BLaER1 treated with 17β-estradiol and CSF1 and Interleukin-3, amounts not matched to agents 10 nM and 100 nM (cell line): ENCODE measurements around the gene ECM1.

Experiments used
- H3K27ac ChIP-seq, 11 experiments: shearing (Covaris generic); formaldehyde crosslinking; 2 replicates each; pipeline ENCODE4 v1.8.1; 2022
- H3K27me3 ChIP-seq, 11 experiments: shearing (Covaris generic); formaldehyde crosslinking; 2 replicates each; pipeline ENCODE4 v1.8.1; 2022
- H3K36me3 ChIP-seq, 11 experiments: shearing (Covaris generic); formaldehyde crosslinking; 2 replicates each; pipeline ENCODE4 v1.8.1; 2022
- H3K4me1 ChIP-seq, 10 experiments: shearing (Covaris generic); formaldehyde crosslinking; 2 replicates each; pipeline ENCODE4 v1.8.1; 2022
- H3K4me2 ChIP-seq, 11 experiments: shearing (Covaris generic); formaldehyde crosslinking; 2 replicates each; pipeline ENCODE4 v1.8.1; 2022
- H3K4me3 ChIP-seq, 10 experiments: shearing (Covaris generic); formaldehyde crosslinking; 2 replicates each; pipeline ENCODE4 v1.8.1; 2022
- H3K9ac ChIP-seq, 11 experiments: shearing (Covaris generic); formaldehyde crosslinking; 2 replicates each; pipeline ENCODE4 v1.8.1; 2022
- H3K9me3 ChIP-seq, 11 experiments: shearing (Covaris generic); formaldehyde crosslinking; replicated peaks in 1 of 11; 2 replicates each; pipeline ENCODE4 v1.8.1; 2022
- H4K20me1 ChIP-seq, 11 experiments: shearing (Covaris generic); formaldehyde crosslinking; 2 replicates each; pipeline ENCODE4 v1.8.1; 2022
- Cebpa-rat ChIP-seq, 11 experiments: shearing (Covaris generic); IDR thresholded peaks; 2 replicates each; pipeline ENCODE4 v1.8.1; 2022

The ECM1 gene

DNA sequence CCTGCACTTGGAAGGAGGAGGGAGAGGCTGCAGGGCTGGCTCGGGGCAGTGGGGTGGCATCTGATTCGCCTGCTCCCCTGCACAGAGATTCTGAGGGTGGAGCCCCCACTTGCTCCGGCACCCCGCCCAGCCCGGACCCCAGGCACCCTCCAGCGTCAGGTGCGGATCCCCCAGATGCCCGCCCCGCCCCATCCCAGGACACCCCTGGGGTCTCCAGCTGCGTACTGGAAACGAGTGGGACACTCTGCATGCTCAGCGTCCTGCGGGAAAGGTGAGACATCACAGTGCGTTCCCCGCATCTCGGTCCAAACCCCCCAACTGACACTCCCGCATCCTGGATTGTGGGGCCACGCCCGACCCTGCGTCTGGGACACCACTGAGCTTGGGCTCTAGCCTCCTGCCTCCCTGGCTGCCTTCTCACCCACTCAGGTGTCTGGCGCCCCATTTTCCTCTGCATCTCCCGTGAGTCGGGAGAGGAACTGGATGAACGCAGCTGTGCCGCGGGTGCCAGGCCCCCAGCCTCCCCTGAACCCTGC is 49.2 kb downstream of the ECM1 start:
- H3K27me3 ChIP-seq, result no peaks in the 10 kb centered on the region
- H3K4me2 ChIP-seq, result no peak overlapping the region; a peak in 1 of 22 replicates
- 0 out of 22 replicates have a peak overlapping the region, but pooled peaks of 1 of the 11 experiments have one; percentile 23 for H3K9ac ChIP-seq
- no peak overlapping the region for H3K4me3 ChIP-seq
- no peak for TF ChIP-seq Cebpa-rat (IDR thresholded peaks at IDR 0.05)
- 0 out of 22 replicates have a peak overlapping the region, but pooled peaks of 1 of the 11 experiments have one; percentile 32 for H3K27ac ChIP-seq
- peaks cover 0 to 72% (median 14%) of the 10 kb centered on the region in 11 experiments; a peak in 13 of 22 replicates for H3K36me3 ChIP-seq
- H3K4me1 ChIP-seq, result peaks cover 48 to 87% (median 65%) of the 10 kb centered on the region in 10 experiments
- peaks cover 0 to 62% (median 28%) of the 10 kb centered on the region in 11 experiments; a peak in 13 of 22 replicates for H4K20me1 ChIP-seq
- no peaks in the 10 kb centered on the region for H3K9me3 ChIP-seq

- peak overlapping the region in 5 of 11 experiments; percentile 50 to 98 (median 53); a peak in 4 of 22 replicates for H3K27ac ChIP-seq
- peaks cover 0 to 72% (median 14%) of the 10 kb centered on the region in 11 experiments; a peak in 13 of 22 replicates for H3K36me3 ChIP-seq
- peaks cover 0 to 69% (median 30%) of the 10 kb centered on the region in 11 experiments; a peak in 14 of 22 replicates for H4K20me1 ChIP-seq
- no peak overlapping the region for H3K4me3 ChIP-seq
- peak overlapping the region in 7 of 11 experiments; percentile 21 to 95 (median 29); a peak in 5 of 22 replicates for H3K9ac ChIP-seq
- no peaks in the 10 kb centered on the region for H3K27me3 ChIP-seq
- no peaks in the 10 kb centered on the region for H3K9me3 ChIP-seq
- H3K4me1 ChIP-seq, result peaks cover 48 to 87% (median 65%) of the 10 kb centered on the region in 10 experiments
- H3K4me2 ChIP-seq, result peak overlapping the region in 2 of 11 experiments; percentile 93 to 97; a peak in 2 of 22 replicates
- no peak for TF ChIP-seq Cebpa-rat (IDR thresholded peaks at IDR 0.05)
Measured at GRCh38 chr1:150557813-150558212, 49.9 kb downstream of the ECM1 start.

- peaks cover 48 to 87% (median 65%) of the 10 kb centered on the region in 10 experiments for H3K4me1 ChIP-seq
- H3K27ac ChIP-seq, result peak overlapping the region in 6 of 11 experiments; percentile 20 to 98 (median 52); a peak in 9 of 22 replicates
- peaks cover 0 to 69% (median 14%) of the 10 kb centered on the region in 11 experiments; a peak in 13 of 22 replicates for H3K36me3 ChIP-seq
- peaks cover 0 to 74% (median 35%) of the 10 kb centered on the region in 11 experiments; a peak in 14 of 22 replicates for H4K20me1 ChIP-seq
- no peaks in the 10 kb centered on the region for H3K27me3 ChIP-seq
- peak overlapping the region in 8 of 11 experiments; percentile 21 to 95 (median 46); a peak in 13 of 22 replicates for H3K9ac ChIP-seq
- peak overlapping the region in 3 of 11 experiments; percentile 93 to 97 (median 93); a peak in 5 of 22 replicates for H3K4me2 ChIP-seq
- no peak for TF ChIP-seq Cebpa-rat (IDR thresholded peaks at IDR 0.05)
- H3K4me3 ChIP-seq, result no peak overlapping the region
- no peaks in the 10 kb centered on the region for H3K9me3 ChIP-seq
Measured at GRCh38 chr1:150558303-150558704, 50.4 kb downstream of the ECM1 start.

- H3K27me3 ChIP-seq, result no peaks in the 10 kb centered on the region
- H3K4me2 ChIP-seq, result peak overlapping the region in 7 of 11 experiments; percentile 26 to 100 (median 93); a peak in 11 of 22 replicates
- H3K9ac ChIP-seq, result peak overlapping the region in 10 of 11 experiments; percentile 16 to 95 (median 49); a peak in 14 of 22 replicates
- H4K20me1 ChIP-seq, result peaks cover 0 to 81% (median 40%) of the 10 kb centered on the region in 11 experiments; a peak in 14 of 22 replicates
- no peaks in the 10 kb centered on the region for H3K9me3 ChIP-seq
- H3K27ac ChIP-seq, result peak overlapping the region in 10 of 11 experiments; percentile 7 to 98 (median 38); a peak in 16 of 22 replicates
- peaks cover 0 to 64% (median 14%) of the 10 kb centered on the region in 11 experiments; a peak in 13 of 22 replicates for H3K36me3 ChIP-seq
- no peak for TF ChIP-seq Cebpa-rat (IDR thresholded peaks at IDR 0.05)
- H3K4me3 ChIP-seq, result no peak overlapping the region; a peak in 1 of 20 replicates
- peaks cover 49 to 87% (median 65%) of the 10 kb centered on the region in 10 experiments for H3K4me1 ChIP-seq
Measured at GRCh38 chr1:150558761-150559655, 51.1 kb downstream of the ECM1 start.

- Histone ChIP-seq H3K9ac (peak overlapping the region in 10 of 11 experiments; percentile 16 to 95 (median 49); a peak in 9 of 22 replicates), H3K27ac (peak overlapping the region in 9 of 11 experiments; percentile 7 to 98 (median 50); a peak in 13 of 22 replicates), H4K20me1 (peaks cover 0 to 87% (median 40%) of the 10 kb centered on the region in 11 experiments; a peak in 14 of 22 replicates), H3K4me3 (peak overlapping the region in 1 of 10 experiments; percentile 52; a peak in 2 of 20 replicates), H3K36me3 (peaks cover 0 to 58% (median 14%) of the 10 kb centered on the region in 11 experiments; a peak in 13 of 22 replicates), H3K4me2 (peak overlapping the region in 9 of 11 experiments; percentile 26 to 100 (median 97); a peak in 15 of 22 replicates), H3K9me3 (no peaks in the 10 kb centered on the region), H3K4me1 (peaks cover 55 to 87% (median 65%) of the 10 kb centered on the region in 10 experiments), H3K27me3 (no peaks in the 10 kb centered on the region)
- TF ChIP-seq Cebpa-rat (IDR thresholded peaks at IDR 0.05), result no peak
Measured at GRCh38 chr1:150559656-150560010, 51.7 kb downstream of the ECM1 start.

DNA sequence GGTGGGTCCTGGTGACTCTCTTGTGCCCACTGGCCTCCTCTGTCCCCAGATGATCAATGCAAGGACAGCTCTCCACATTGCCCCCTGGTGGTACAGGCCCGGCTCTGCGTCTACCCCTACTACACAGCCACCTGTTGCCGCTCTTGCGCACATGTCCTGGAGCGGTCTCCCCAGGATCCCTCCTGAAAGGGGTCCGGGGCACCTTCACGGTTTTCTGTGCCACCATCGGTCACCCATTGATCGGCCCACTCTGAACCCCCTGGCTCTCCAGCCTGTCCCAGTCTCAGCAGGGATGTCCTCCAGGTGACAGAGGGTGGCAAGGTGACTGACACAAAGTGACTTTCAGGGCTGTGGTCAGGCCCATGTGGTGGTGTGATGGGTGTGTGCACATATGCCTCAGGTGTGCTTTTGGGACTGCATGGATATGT is 52.1 kb downstream of the ECM1 start:
- Histone ChIP-seq H3K27me3 (no peaks in the 10 kb centered on the region), H3K36me3 (peaks cover 0 to 54% (median 14%) of the 10 kb centered on the region in 11 experiments; a peak in 13 of 22 replicates), H3K9me3 (no peaks in the 10 kb centered on the region), H3K9ac (peak overlapping the region in 6 of 11 experiments; percentile 18 to 95 (median 92); a peak in 7 of 22 replicates), H3K4me3 (peak overlapping the region in 4 of 10 experiments; percentile 44 to 73 (median 56); a peak in 4 of 20 replicates), H3K4me1 (peaks cover 57 to 87% (median 66%) of the 10 kb centered on the region in 10 experiments), H3K27ac (peak overlapping the region in 4 of 11 experiments; percentile 95 to 100 (median 97); a peak in 10 of 22 replicates), H4K20me1 (peaks cover 0 to 91% (median 40%) of the 10 kb centered on the region in 11 experiments; a peak in 14 of 22 replicates), H3K4me2 (peak overlapping the region; percentile 92 to 100 (median 99))
- no peak for TF ChIP-seq Cebpa-rat (IDR thresholded peaks at IDR 0.05)

DNA sequence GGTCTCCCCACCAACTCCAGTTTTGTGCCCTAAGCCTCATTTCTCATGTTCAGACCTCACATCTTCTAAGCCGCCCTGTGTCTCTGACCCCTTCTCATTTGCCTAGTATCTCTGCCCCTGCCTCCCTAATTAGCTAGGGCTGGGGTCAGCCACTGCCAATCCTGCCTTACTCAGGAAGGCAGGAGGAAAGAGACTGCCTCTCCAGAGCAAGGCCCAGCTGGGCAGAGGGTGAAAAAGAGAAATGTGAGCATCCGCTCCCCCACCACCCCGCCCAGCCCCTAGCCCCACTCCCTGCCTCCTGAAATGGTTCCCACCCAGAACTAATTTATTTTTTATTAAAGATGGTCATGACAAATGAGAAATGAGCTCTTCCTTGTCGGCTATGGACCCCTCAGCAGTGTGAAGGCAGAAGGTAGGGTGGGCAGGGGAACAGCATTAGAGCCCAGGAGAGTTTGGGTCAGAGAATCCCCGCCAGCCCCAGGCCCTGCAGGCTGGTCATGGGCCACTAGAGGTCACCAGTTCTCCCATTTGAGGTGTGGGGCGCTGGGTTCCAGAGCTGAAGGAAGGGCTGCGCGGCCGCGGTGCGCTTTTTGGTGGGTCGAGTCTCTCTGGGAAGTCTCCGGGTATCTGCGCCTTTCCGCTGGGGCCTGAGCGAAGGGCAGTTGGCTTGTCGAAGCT is 52.8 kb downstream of the ECM1 start:
- Histone ChIP-seq H3K27me3 (no peaks in the 10 kb centered on the region), H3K9ac (peak overlapping the region; percentile 80 to 95 (median 86)), H4K20me1 (peaks cover 0 to 96% (median 40%) of the 10 kb centered on the region in 11 experiments; a peak in 14 of 22 replicates), H3K4me2 (peak overlapping the region; percentile 92 to 100 (median 99)), H3K9me3 (no peaks in the 10 kb centered on the region), H3K4me1 (peaks cover 64 to 87% (median 70%) of the 10 kb centered on the region in 10 experiments), H3K27ac (peak overlapping the region; percentile 82 to 100 (median 91)), H3K36me3 (peaks cover 0 to 47% (median 9%) of the 10 kb centered on the region in 11 experiments; a peak in 13 of 22 replicates), H3K4me3 (peak overlapping the region; percentile 44 to 73 (median 62))
- no peak for TF ChIP-seq Cebpa-rat (IDR thresholded peaks at IDR 0.05)
